CD14-positive monocyte (primary cell): ENCODE data around the gene KRT75. TPM values are rescaled to one million over a fixed set of nuclear protein-coding genes. Genes with fewer than 3 reads are reported as not detected.

Source experiments
- DNase-seq, 3 donors: peaks; one replicate each; pipeline ENCODE4 v3.0.0-alpha.2; 2011 to 2022
- H2AFZ ChIP-seq: 2 replicates; pipeline ENCODE4 v1.6.0; 2012; ENCODE audit warnings: mild to moderate bottlenecking, low read depth, low read length, inconsistent platforms; ENCODE audit not compliant: insufficient read depth, poor library complexity, severe bottlenecking
- H3K27ac ChIP-seq, 2 donors: 1 replicate in 1 of 2; 2 replicates in 1 of 2; pipeline ENCODE4 v1.5.1; 2012 to 2013; ENCODE audit warnings: low read length in 2 of 2, control low read depth in 1 of 2, inconsistent platforms in 1 of 2, low read depth in 1 of 2, mild to moderate bottlenecking in 1 of 2
- H3K27me3 ChIP-seq, 2 donors: one replicate each; pipeline versions ENCODE4 v1.6.0 to v1.6.1; 2011 to 2013; ENCODE audit warnings: low read length in 2 of 2; ENCODE audit not compliant: control insufficient read depth in 2 of 2, insufficient read depth in 2 of 2
- H3K36me3 ChIP-seq, 2 donors: replicated peaks in 1 of 2; 1 replicate in 1 of 2; 2 replicates in 1 of 2; pipeline versions ENCODE4 v1.5.1 to v1.6.1; 2012 to 2013; ENCODE audit warnings: low read length in 2 of 2, control low read depth in 1 of 2, inconsistent platforms in 1 of 2, mild to moderate bottlenecking in 1 of 2; ENCODE audit not compliant: insufficient read depth in 2 of 2, control insufficient read depth in 1 of 2
- H3K4me1 ChIP-seq, 2 donors: 1 replicate in 1 of 2; 2 replicates in 1 of 2; pipeline versions ENCODE4 v1.5.1 to v1.6.1; 2012 to 2013; ENCODE audit warnings: low read length in 2 of 2, control low read depth in 1 of 2, inconsistent platforms in 1 of 2, mild to moderate bottlenecking in 1 of 2, moderate library complexity in 1 of 2; ENCODE audit not compliant: insufficient read depth in 2 of 2, control insufficient read depth in 1 of 2
- H3K4me2 ChIP-seq: replicated peaks from 2 replicates; pipeline ENCODE3; 2012; ENCODE audit warnings: low read length, moderate library complexity, mild to moderate bottlenecking; ENCODE audit not compliant: poor library complexity, severe bottlenecking; ENCODE audit errors: extremely low read depth
- H3K4me3 ChIP-seq, 3 experiments: fragments of 200-600 bp in 1 of 3; sonication (generic) in 1 of 3; replicated peaks in 1 of 3; 1 replicate in 2 of 3; 2 replicates in 1 of 3; pipeline ENCODE4 v1.5.1; 2011 to 2013; ENCODE audit warnings: low read length in 3 of 3, mild to moderate bottlenecking in 3 of 3, control low read depth in 2 of 3, low read depth in 2 of 3, inconsistent platforms in 1 of 3, moderate library complexity in 1 of 3
- H3K79me2 ChIP-seq: 2 replicates; pipeline ENCODE4 v1.6.0; 2012; ENCODE audit warnings: mild to moderate bottlenecking, control low read depth, inconsistent platforms, low read length, moderate library complexity; ENCODE audit not compliant: insufficient read depth
- H3K9ac ChIP-seq: 2 replicates; pipeline ENCODE4 v1.6.0; 2017; ENCODE audit warnings: low read length, mild to moderate bottlenecking; ENCODE audit not compliant: insufficient read depth, poor library complexity, severe bottlenecking
- H3K9me3 ChIP-seq, 2 donors: replicated peaks in 1 of 2; 1 replicate in 1 of 2; 2 replicates in 1 of 2; pipeline versions ENCODE4 v1.5.1 to v1.6.1; 2012 to 2013; ENCODE audit warnings: low read length in 2 of 2, control low read depth in 1 of 2; ENCODE audit not compliant: control insufficient read depth in 1 of 2, insufficient read depth in 1 of 2
- H4K20me1 ChIP-seq: 2 replicates; pipeline ENCODE4 v1.6.0; 2012; ENCODE audit warnings: mild to moderate bottlenecking, low read length, control low read depth, moderate library complexity; ENCODE audit not compliant: insufficient read depth
- H3K27ac Mint-ChIP-seq, 7 donors: one replicate each; pipeline ENCODE4 v1.8.0; 2020; ENCODE audit warnings: mild to moderate bottlenecking in 7 of 7, mixed read lengths in 7 of 7, moderate library complexity in 6 of 7, inconsistent platforms in 2 of 7
- H3K27me3 Mint-ChIP-seq, 3 donors: one replicate each; pipeline ENCODE4 v1.8.0; 2021 to 2022; ENCODE audit warnings: low read depth in 3 of 3, mild to moderate bottlenecking in 3 of 3, mixed read lengths in 3 of 3, moderate library complexity in 3 of 3, inconsistent platforms in 1 of 3
- H3K36me3 Mint-ChIP-seq, 2 donors: one replicate each; pipeline ENCODE4 v1.8.0; 2020; ENCODE audit warnings: mixed read lengths in 2 of 2, inconsistent platforms in 1 of 2, mild to moderate bottlenecking in 1 of 2
- H3K4me1 Mint-ChIP-seq: one replicate; pipeline ENCODE4 v1.8.0; 2020; ENCODE audit warnings: mild to moderate bottlenecking, mixed read lengths
- H3K4me3 Mint-ChIP-seq, 2 donors: one replicate each; pipeline ENCODE4 v1.8.0; 2020; ENCODE audit warnings: mild to moderate bottlenecking in 2 of 2, mixed read lengths in 2 of 2, moderate library complexity in 1 of 2
- H3K9me3 Mint-ChIP-seq, 7 donors: one replicate each; pipeline ENCODE4 v1.8.0; 2020 to 2022; ENCODE audit warnings: mixed read lengths in 7 of 7, mild to moderate bottlenecking in 6 of 7, moderate library complexity in 6 of 7, inconsistent platforms in 2 of 7
- whole genome bisulfite sequencing: methylation state at CpG from one replicate; pipeline ENCODE4 v1.1.5; 2013; ENCODE audit warnings: missing lambda C conversion rate; ENCODE audit not compliant: insufficient coverage; 5-methylcytosine and 5-hydroxymethylcytosine counted together
- intact Hi-C, 2 donors: fragments of 100-400 bp; cut with micrococcal nuclease; formaldehyde crosslinking; loops; one replicate each; pipeline versions ENCODE4 v1.15.0 to v1.15.1; 2023
- polyA plus RNA-seq, 3 donors: library from polyadenylated mRNA; depleted of rRNA in 1 of 3; unstranded in 2 of 3; stranded (reverse) in 1 of 3; fragments of 300-500 nt in 2 of 3; fragments of >200 nt in 1 of 3; fragmentation: Illumina TruSeq in 2 of 3; gene quantifications; 1 replicate in 2 of 3; 2 replicates in 1 of 3; pipeline ENCODE4 v1.2.3, GENCODE V29; 2012 to 2021
- TF ChIP-seq, protein P1 (sequence below): fragments of 200-600 bp; IDR thresholded peaks from one replicate; pipeline ENCODE4 v1.8.0; 2022; ENCODE audit warnings: antibody characterized with exemption, mild to moderate bottlenecking

The KRT75 gene
- polyA plus RNA-seq, 3 donors: not detected

GRCh38 chr12:52387859-52388258 lies 46.3 kb downstream of the KRT75 start:
- no peaks in the 10 kb centered on the region for H3K36me3 ChIP-seq
- H3K4me1 Mint-ChIP-seq: no peaks in the 10 kb centered on the region
- H3K9ac ChIP-seq: no peak overlapping the region
- peaks cover 1 to 6% (median 3%) of the 10 kb centered on the region in 3 donors for H3K27me3 Mint-ChIP-seq
- no peak overlapping the region for H2AFZ ChIP-seq
- TF ChIP-seq, protein P1, sequence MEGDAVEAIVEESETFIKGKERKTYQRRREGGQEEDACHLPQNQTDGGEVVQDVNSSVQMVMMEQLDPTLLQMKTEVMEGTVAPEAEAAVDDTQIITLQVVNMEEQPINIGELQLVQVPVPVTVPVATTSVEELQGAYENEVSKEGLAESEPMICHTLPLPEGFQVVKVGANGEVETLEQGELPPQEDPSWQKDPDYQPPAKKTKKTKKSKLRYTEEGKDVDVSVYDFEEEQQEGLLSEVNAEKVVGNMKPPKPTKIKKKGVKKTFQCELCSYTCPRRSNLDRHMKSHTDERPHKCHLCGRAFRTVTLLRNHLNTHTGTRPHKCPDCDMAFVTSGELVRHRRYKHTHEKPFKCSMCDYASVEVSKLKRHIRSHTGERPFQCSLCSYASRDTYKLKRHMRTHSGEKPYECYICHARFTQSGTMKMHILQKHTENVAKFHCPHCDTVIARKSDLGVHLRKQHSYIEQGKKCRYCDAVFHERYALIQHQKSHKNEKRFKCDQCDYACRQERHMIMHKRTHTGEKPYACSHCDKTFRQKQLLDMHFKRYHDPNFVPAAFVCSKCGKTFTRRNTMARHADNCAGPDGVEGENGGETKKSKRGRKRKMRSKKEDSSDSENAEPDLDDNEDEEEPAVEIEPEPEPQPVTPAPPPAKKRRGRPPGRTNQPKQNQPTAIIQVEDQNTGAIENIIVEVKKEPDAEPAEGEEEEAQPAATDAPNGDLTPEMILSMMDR: no peak
- no peak overlapping the region for H3K4me3 Mint-ChIP-seq
- intact Hi-C loops: no loop called here
- H3K27ac ChIP-seq: no peak overlapping the region
- H3K4me3 ChIP-seq: no peak overlapping the region
- no peaks in the 10 kb centered on the region for H3K79me2 ChIP-seq
- no peaks in the 10 kb centered on the region for H3K9me3 Mint-ChIP-seq
- DNase-seq: no peak
- H3K4me1 ChIP-seq: no peaks in the 10 kb centered on the region
- no peak overlapping the region for H3K27ac Mint-ChIP-seq
- H3K4me2 ChIP-seq: no peak overlapping the region
- WGBS: 94% methylated on average over 2 of the region's 2 CpGs
- no peaks in the 10 kb centered on the region for H3K36me3 Mint-ChIP-seq
- no peaks in the 10 kb centered on the region for H4K20me1 ChIP-seq
- H3K27me3 ChIP-seq: no peaks in the 10 kb centered on the region
- H3K9me3 ChIP-seq: no peaks in the 10 kb centered on the region

GRCh38 chr12:52385226-52385702 lies 48.9 kb downstream of the KRT75 start, which contains the start of gene KRT84:
Gene KRT84 (minus strand): TSS chr12:52385652. CDS start chr12:52385585, 67 bp downstream.
- Histone ChIP-seq H3K9ac (no peak within 1 kb of the TSS), H2AFZ (no peak within 1 kb of the TSS), H3K4me2 (no peak within 1 kb of the TSS), H3K79me2 (no peaks in the 10 kb centered on the region), H4K20me1 (no peaks in the 10 kb centered on the region), H3K9me3 (no peaks in the 10 kb centered on the region), H3K4me3 (no peak within 1 kb of the TSS), H3K4me1 (no peaks in the 10 kb centered on the region), H3K27ac (no peak within 1 kb of the TSS), H3K36me3 (no peaks in the 10 kb centered on the region), H3K27me3 (no peaks in the 10 kb centered on the region)
- H3K36me3 Mint-ChIP-seq: no peaks in the 10 kb centered on the region
- WGBS: 96% methylated on average over 10 of the region's 11 CpGs
- H3K27ac Mint-ChIP-seq: peak within 1 kb of the TSS in 1 of 7 donors; percentile 49
- TF ChIP-seq, protein P1: no peak
- H3K4me3 Mint-ChIP-seq: no peak within 1 kb of the TSS
- peaks cover 0 to 6% (median 1%) of the 10 kb centered on the region in 3 donors for H3K27me3 Mint-ChIP-seq
- no peaks in the 10 kb centered on the region for H3K4me1 Mint-ChIP-seq
- intact Hi-C loops: no loop called here
- H3K9me3 Mint-ChIP-seq: no peaks in the 10 kb centered on the region
- no peak for DNase-seq
